ENCODE results near the gene ABLIM1.

Gene ABLIM1

GRCh38 chr10:114437473-114438292 is 220.4 kb downstream of the ABLIM1 start:
- ATAC-seq = no peak

GRCh38 chr10:114436941-114437340 is 221.1 kb downstream of the ABLIM1 start:
- no peak for ATAC-seq

GRCh38 chr10:114432566-114433093 is 225.4 kb downstream of the ABLIM1 start:
- no peak for ATAC-seq

- no peak for ATAC-seq
Observed at GRCh38 chr10:114431414-114432135, 226.5 kb downstream of the ABLIM1 start.

DNA sequence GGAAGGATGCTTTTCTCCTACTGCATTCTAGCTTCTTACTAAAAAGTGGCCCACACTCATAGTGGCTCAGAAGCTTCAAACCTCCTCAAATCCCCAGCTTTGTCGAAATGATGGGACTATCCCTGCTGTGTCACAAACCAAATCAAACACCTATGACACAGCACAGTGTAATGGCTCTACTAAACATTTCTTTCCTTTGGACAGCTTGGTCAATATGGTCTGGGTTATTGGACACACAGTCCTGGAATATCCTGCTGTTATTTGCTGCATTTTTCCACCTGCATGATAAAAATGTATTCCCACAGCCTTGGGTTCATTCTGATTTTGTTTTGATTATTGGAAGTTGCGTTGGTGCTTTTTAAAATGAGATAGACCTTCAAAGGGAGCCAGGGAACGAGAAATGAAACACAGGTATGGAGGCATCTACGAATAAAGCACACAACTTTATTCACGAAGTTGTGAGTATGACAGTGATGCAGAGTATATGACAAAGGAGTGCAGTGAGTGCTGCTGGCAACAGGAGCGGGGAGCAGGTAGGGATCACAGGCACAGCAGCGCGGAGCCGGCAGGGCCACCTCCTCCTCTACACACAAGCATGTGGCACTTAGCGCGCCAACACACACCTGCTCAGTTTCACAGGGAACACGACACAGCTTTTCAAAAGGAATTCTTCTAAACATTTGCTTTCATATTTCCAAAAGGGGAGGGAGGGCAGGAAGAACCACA is 227.2 kb downstream of the ABLIM1 start:
- ATAC-seq = no peak

DNA sequence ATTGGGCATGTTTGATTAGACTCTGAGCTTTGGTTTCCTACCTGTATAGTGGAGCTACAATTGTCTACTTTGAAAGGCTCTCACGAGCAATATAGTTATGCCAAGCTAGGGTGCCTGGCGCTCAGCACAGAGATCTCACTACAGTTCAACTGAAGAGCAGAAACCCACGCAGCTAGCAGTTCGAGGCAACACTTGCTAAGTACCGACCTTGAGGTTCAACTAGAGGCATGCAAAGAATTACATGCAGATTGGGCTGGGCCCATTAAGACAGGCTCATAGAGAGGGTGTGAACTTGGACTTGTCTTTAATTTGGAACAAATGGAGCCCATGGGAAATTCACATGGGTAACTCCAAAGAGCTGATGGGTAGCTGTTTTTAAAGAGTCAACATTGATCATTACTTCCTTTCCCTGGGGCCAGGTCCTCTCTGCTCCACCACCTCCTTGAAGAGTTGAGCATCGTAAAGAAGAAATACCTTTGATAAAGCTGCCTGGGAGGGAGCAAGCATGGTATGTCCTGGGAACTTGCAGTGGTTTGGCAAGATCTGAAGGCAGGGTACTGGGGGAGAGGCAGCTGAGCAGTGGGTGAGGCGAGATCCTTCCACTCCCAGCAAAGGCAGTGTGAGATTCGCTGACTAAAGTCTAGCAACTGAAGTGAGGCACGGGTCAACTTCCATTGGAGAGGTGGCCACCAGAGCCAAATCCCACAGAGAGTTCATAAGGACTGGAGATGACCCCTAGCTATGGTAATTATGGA is 228.3 kb downstream of the ABLIM1 start:
- ATAC-seq = no peak

DNA sequence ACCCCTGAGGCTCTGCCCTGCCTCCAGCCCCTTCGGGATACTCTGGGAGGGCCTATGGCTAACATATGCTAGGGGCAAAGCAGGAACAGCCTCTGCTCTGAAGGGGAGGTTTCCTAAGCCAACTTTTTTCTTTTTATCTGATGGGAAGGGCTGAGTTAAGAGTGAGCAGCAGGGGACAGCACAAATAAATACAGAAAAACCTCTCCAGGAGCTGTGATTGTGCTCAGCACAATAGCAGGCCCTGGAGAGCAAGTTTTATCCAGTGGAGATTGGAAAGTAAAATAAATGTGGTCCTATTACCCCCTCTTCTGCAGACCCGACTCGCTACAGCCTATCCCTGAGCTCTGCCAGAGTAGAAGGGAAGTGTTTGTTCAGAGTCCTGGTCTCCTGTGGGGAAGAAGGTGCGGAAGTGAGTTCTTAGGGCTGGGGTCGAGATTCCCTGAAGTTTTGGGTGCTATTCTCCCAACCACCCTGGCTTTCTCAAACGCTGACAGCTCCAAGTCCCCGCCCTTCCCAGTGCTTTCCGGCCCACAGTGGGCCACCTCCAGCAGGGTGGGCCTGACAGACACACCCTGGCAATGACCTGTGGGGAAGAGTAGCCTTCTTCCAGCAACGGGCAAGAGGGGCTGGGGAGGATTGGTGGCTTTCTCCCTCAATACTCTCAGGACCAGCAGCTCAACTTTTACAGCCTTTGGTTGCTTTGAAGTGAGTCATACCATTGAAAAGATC is 230.8 kb downstream of the ABLIM1 start:
- no peak for ATAC-seq

DNA sequence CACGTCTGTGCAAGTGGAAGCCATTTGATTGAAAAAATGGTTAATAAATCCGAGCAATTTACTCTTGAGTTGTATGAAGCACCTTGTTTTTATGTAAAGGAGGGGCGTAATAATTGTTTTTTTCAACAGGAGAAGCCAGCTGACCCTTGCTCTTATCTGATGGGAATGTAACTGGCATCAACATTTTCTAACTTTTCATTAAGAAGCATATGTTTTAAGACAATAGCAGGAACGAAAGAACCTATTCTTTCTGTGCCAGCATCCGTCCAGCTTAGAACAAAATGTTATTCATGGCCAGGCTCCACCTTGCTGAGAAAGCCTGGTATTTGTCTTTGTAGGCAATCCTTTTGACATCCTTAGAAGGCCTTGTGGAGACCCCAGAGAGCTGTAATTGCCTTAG is 231.6 kb downstream of the ABLIM1 start:
- ATAC-seq = no peak

DNA sequence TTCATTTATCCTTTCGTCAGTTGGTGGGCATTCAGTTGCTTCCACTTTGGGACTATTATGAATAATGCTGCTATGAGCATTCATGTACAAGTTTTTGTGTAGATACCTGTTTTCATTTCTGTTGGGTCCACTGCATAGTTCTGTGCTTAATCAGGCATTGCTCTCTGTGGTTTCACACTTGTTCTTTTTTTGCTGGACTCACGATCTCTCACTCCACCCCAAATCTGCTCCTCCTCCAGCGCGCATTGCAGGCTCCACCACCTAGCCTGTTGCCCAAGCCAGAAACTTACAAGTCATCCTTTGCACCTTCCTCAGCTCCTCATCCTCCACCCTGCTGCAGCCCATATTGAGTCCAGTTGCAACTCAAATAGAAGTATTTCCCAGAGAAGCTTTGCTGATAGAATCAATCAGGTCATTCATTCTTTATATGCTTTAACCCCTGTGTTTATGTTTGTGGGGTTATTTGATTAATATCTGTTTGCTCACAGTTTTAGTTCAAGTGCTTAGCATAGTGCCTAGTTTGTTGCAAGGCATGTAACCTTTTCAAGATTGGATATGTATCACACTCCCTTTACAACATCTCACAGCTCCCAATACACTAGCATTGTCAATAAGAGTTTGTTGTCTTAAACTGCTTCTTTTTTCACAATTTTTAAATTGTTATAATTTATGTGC is 237.1 kb downstream of the ABLIM1 start:
- no peak for ATAC-seq

- no peak for ATAC-seq
Observed at GRCh38 chr10:114418109-114418508, 240.0 kb downstream of the ABLIM1 start.

DNA sequence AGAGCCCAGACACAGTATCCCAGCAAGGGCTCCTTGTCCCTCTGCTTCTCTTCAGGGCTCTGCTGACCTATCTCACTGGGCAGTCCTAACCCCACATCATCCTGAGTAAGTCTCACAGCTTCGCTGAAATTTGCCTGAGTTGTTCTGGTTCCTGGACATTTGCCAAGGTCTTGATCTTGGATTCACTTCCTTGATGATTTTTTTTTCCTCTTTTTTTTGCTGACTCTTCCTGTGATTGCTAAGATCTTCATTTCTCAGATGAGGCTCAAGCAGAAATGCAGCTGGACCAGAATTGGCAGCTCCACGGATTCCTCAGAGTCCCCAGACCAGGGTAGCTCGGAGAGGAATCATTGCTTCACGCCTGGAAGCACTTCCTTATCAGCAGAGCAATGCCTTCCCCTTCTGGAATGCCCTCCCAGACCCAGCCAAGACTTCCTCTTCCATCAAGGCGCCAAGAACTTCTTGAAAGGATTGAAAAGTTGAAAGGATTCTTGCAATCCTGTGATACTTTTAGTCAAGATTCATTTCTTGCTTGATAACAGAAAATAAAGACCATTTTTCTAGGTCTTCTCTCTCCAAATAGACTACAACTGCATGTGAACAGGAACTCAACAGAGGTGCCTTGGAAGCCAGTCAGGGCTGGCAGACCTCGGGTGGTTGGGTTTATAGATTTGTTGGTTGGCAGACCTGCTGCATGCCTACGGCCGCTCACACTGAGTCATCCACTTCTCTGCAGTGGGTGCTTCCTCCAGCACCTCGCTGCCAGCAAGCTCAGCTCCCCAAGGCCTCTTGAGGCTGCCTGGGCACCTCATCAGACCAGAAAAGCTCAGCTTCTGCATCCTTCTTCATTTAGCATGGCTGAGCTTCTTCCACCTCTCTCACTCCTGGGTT is 244.9 kb downstream of the ABLIM1 start:
- ATAC-seq = no peak

- no peak for ATAC-seq
Observed at GRCh38 chr10:114408968-114409444, 249.1 kb downstream of the ABLIM1 start.

DNA sequence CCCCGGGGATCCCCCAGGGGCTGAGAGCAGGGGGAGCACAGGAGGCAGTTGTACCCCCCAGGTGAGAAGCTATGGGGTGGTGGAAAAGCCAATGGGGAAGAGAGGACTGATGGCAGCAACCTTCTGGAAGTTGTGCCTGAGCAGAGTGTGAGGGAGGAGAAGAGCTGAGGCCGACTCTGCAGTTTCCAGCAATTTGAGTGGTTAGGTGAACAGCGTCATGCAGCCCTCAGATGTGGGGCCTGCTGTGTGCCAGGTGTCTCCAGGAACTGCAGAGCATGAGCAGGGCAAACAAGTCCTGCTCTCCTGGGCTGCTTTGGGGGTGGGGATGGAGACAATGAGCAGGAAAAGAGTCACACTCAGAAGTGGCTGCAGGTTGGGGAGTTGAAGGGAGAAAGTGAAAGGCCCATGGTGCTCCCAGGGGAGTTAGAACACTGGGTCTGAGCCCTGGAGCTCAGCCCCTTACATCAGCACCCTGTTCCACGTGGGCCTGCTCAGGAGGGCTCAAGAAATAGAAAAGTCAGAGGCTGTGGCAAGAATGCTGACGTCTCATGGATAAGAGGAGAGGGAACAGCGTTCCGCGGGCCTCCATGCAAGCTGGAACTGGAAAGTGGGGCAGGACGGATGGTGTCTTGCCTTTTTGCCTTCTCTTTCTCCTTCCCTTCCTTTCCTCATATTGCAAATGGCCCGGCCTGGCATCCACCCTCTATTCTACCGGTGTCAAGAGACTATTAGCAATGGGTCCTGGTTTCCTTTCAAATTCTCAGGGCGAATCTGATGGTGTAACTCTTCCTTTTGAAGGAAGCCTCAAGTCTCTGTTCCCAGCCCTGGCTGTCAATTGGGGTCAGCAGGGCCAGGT is 249.7 kb downstream of the ABLIM1 start:
- no peak for ATAC-seq

GRCh38 chr10:114406455-114406854 is 251.6 kb downstream of the ABLIM1 start:
- ATAC-seq = no peak

GRCh38 chr10:114405011-114405350 is 253.1 kb downstream of the ABLIM1 start:
- ATAC-seq = no peak

DNA sequence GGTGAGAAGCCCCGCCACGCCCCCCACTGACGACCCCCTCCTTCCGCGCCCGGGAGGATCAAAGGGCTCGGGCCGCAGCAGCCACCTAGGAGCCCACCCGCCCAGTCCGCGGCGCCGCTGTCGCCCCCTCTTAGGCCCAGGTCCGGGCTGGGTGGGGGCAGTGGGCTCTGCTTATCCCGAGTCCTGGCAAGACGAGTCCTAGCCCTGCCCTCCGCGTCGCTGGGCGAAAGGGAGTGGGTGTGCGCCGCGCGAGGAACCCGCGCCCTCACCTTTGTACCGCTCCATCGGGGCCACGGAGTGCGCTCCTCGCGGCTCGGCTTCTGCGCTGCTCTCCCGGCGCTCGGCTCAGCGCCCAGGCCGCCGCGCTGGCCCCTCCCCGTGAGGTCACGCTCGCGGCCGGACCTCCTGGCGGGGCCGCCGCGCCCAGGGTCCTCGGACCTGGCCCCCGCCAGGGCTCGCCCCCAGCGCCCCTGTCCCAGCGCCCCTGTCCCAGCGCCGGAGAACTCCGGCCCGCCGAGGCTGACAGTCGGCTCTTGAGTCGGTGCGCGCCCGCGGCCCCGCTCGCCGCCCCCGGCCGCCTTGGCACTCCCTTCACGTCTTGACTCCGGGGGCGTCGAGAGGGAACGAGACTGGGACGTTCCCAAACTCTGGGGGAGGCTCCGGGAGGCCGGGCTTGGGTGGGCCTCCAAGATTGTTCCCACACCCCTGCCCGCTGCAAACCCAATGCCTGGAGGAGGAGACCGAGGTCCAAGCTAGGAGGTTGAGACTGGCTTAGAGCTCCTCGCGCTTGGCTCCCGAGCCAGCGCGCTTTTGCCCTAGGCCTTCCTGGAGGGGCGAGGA is 253.7 kb downstream of the ABLIM1 start, which contains the start of gene AFAP1L2:
TSS of gene AFAP1L2 (minus strand) at position 332 of the 840 bp plus-strand sequence. CDS start at position 285, 47 bp downstream.
- no peak for ATAC-seq

DNA sequence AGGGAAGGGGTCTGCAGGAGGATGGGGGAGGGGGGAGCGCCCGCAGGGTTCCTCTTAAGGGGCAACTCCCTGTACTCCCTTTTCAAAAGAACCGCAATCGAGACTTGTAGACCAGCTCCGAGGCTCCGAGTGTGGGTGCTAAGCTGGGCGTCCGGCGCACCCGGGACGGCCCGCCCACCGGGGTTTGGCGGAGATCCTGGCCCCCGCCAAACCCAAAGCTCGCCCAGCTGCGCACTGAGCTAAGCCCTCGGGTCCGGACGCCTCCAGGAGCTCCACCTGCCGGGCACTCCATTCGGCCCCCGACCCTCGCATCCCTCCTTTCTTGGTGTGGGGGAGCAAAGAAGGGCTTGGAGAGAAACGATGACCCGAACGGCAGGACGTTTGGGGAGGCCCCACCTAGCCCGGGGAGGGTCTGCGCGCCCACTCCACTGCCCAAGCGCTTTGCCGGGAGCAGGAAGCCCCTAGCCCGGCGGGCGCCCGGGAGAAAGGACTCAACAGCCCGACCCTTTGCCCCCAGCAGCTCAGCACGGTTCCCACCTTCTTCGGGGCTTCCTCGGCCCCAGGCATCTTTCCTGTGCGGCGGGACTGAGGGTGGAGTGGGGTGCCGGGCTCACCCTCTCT is 254.4 kb downstream of the ABLIM1 start:
- ATAC-seq = no peak
